HUES48 (cell line): Measurements from ENCODE around the gene LRRC74A.

Source experiments
- H3K27ac ChIP-seq: one replicate; pipeline ENCODE4 v1.7.0; 2013; ENCODE audit warnings: low read depth, low read length, inconsistent platforms
- H3K27me3 ChIP-seq: 2 replicates; pipeline ENCODE4 v1.6.1; 2013; ENCODE audit warnings: mild to moderate bottlenecking, low read length; ENCODE audit not compliant: control insufficient read depth, insufficient read depth
- H3K36me3 ChIP-seq: 2 replicates; pipeline ENCODE4 v1.6.1; 2013; ENCODE audit warnings: low read length; ENCODE audit not compliant: control insufficient read depth, insufficient read depth
- H3K4me1 ChIP-seq: 2 replicates; pipeline ENCODE4 v1.6.1; 2013; ENCODE audit warnings: mild to moderate bottlenecking, low read length; ENCODE audit not compliant: control insufficient read depth, insufficient read depth
- H3K4me3 ChIP-seq: 2 replicates; pipeline ENCODE4 v1.5.1; 2013; ENCODE audit warnings: mild to moderate bottlenecking, low read depth, low read length
- H3K9ac ChIP-seq: 2 replicates; pipeline ENCODE4 v1.6.1; 2013; ENCODE audit warnings: mild to moderate bottlenecking, low read depth, low read length, moderate library complexity
- H3K9me3 ChIP-seq: 2 replicates; pipeline ENCODE4 v1.6.1; 2013; ENCODE audit warnings: low read length; ENCODE audit not compliant: control insufficient read depth, insufficient read depth

LRRC74A gene

DNA sequence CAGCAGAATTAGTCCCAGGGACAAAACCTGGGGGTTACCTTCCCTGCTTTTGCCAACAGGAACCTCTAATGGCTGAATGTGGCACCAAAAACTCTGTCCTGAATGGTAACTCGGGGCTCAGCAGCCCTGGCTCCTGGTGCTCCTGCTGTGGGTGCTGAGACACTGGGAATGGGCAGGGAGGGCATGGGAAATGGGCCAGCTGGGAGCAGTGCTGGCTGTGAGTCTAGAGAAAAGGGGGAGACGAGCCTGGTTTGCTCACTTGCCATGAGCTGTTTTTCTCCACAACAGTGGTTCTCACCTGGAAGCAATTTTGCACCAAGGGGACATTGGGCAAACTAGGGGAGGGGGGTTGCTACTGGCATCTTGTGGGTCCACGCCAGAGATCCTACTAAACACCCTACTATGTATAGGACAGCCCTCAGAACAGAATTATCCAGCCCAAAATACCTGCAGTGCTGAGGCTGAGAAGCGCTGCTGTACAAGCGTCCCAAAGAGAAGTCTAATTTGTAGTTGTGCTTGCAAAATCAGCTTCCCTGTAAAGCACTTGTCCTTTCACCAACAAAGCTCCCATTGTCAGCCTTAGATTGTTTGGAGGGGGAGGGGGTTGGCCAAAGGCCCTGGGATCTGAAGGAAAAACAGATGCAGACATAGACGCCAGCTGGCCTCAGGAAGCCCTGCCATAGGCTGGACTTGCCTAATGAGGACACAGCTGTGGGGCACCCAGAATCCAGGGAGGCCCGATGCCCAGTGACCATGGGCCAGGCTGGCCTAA lies 3.6 kb downstream of the LRRC74A start:
- no peaks in the 10 kb centered on the region for H3K9me3 ChIP-seq
- no peak overlapping the region for H3K9ac ChIP-seq
- H3K4me3 ChIP-seq, result no peak overlapping the region
- no peaks in the 10 kb centered on the region for H3K36me3 ChIP-seq
- peaks cover 21% of the 10 kb centered on the region for H3K4me1 ChIP-seq
- H3K27ac ChIP-seq, result no peak overlapping the region
- no peaks in the 10 kb centered on the region; the same call in 1 of the 2 replicates for H3K27me3 ChIP-seq

GRCh38 chr14:76830556-76830955 lies 4.3 kb downstream of the LRRC74A start:
- Histone ChIP-seq H3K9me3 (no peaks in the 10 kb centered on the region), H3K27me3 (no peaks in the 10 kb centered on the region; the same call in 1 of the 2 replicates), H3K9ac (no peak overlapping the region), H3K4me1 (peaks cover 21% of the 10 kb centered on the region), H3K4me3 (no peak overlapping the region), H3K36me3 (no peaks in the 10 kb centered on the region), H3K27ac (no peak overlapping the region)

DNA sequence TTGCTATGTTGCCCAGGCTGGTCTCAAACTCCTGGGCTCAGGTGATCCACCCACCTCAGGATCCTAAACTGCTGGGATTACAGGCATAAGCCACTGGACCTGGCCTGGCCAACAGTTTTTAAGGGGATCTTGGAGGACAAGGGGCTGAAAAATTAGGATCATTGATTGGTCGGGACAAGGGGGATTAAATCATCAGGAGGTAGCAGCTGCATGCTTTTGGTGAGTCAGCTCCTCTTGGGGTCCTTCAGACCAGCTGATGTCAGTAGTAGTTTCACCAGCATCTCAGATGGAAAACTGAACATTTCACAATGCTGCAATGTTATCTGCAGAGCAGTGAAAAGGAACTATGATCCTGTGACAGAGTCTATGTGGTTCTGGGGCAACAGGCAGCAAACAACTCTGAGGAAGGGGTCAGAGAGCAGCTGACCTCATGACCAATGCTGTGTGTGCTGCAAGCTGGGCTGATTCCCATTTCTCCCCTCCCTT lies 6.3 kb downstream of the LRRC74A start:
- no peak overlapping the region for H3K9ac ChIP-seq
- H3K36me3 ChIP-seq, result no peaks in the 10 kb centered on the region
- no peak overlapping the region for H3K27ac ChIP-seq
- peaks cover 21% of the 10 kb centered on the region for H3K4me1 ChIP-seq
- no peak overlapping the region for H3K4me3 ChIP-seq
- no peaks in the 10 kb centered on the region for H3K9me3 ChIP-seq
- no peaks in the 10 kb centered on the region; the same call in 1 of the 2 replicates for H3K27me3 ChIP-seq

DNA sequence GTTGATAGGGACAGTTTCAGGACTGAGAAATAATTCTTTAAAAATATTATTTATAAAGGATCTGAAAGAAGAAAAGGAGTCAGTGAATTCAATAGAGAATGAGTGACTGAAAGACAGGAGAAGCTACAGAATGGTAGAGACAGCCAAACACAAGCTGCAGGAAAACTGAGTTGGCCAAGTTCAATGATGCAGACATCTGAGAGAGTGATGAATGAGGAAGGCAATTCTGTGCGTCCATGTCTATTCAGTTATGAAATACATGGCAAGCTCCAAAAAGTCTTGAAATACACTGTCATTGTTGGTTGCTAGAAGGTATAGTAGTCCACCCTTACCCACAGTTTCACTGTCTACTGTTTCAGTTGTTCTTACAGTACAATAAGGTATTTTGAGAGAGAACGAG lies 6.8 kb downstream of the LRRC74A start:
- H3K4me3 ChIP-seq, result no peak overlapping the region
- no peak overlapping the region for H3K9ac ChIP-seq
- H3K9me3 ChIP-seq, result no peaks in the 10 kb centered on the region
- no peaks in the 10 kb centered on the region for H3K36me3 ChIP-seq
- no peaks in the 10 kb centered on the region; the same call in 1 of the 2 replicates for H3K27me3 ChIP-seq
- no peak overlapping the region for H3K27ac ChIP-seq
- peaks cover 19% of the 10 kb centered on the region for H3K4me1 ChIP-seq

DNA sequence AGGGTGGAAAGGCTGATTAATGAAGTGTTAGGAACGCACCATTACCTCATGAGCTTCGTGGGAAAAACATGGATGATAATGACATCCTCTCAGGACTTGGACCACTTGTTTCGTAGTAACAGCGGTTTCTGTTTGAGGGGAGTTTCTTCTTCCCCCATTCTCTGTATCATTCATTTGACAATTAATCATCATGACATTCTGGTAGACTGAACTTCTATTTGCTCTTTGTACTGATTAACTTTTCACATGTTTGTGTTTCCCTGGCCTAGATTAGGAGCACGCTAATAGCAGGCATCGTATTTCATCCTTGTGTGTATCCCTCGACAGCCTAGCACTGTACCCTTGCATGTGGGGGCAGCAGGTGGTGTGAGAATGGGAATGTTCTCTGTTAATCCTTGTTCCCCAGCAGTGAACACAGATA lies 8.0 kb downstream of the LRRC74A start:
- no peak overlapping the region for H3K4me3 ChIP-seq
- H3K9me3 ChIP-seq, result no peaks in the 10 kb centered on the region
- H3K27ac ChIP-seq, result no peak overlapping the region
- H3K36me3 ChIP-seq, result no peaks in the 10 kb centered on the region
- H3K27me3 ChIP-seq, result no peaks in the 10 kb centered on the region; the same call in 1 of the 2 replicates
- peaks cover 13% of the 10 kb centered on the region for H3K4me1 ChIP-seq
- H3K9ac ChIP-seq, result no peak overlapping the region

- Histone ChIP-seq H3K4me1 (no peaks in the 10 kb centered on the region), H3K27ac (no peak overlapping the region), H3K27me3 (no peaks in the 10 kb centered on the region), H3K36me3 (no peaks in the 10 kb centered on the region), H3K9ac (no peak overlapping the region), H3K4me3 (no peak overlapping the region), H3K9me3 (no peaks in the 10 kb centered on the region)
These were observed 9.9 kb downstream of the LRRC74A start for GRCh38 chr14:76836029-76836630.

- Histone ChIP-seq H3K36me3 (no peaks in the 10 kb centered on the region), H3K4me1 (no peaks in the 10 kb centered on the region), H3K9me3 (no peaks in the 10 kb centered on the region), H3K9ac (no peak overlapping the region), H3K27ac (no peak overlapping the region), H3K27me3 (no peaks in the 10 kb centered on the region), H3K4me3 (no peak overlapping the region)
These were observed 11.3 kb downstream of the LRRC74A start for GRCh38 chr14:76837524-76837923.

DNA sequence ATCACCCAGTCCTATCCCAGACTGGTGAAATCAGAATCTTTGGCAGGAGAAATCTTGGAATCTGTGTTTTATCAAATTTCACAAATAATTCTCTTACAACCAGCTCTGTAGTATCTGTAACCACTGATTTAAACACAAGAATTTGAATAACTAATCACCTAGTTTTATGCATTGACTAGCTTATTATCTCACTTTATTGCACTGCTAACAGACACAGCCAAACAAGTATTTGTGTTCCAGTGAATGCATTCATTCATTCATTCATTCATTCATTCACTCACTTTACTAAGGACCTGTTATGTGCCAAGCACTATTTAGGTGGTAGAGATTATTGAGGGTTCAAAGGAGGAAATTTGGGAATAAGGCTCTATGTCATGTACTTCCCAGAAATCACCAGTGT lies 16.2 kb downstream of the LRRC74A start:
- Histone ChIP-seq H3K27me3 (no peaks in the 10 kb centered on the region), H3K9me3 (no peaks in the 10 kb centered on the region)

DNA sequence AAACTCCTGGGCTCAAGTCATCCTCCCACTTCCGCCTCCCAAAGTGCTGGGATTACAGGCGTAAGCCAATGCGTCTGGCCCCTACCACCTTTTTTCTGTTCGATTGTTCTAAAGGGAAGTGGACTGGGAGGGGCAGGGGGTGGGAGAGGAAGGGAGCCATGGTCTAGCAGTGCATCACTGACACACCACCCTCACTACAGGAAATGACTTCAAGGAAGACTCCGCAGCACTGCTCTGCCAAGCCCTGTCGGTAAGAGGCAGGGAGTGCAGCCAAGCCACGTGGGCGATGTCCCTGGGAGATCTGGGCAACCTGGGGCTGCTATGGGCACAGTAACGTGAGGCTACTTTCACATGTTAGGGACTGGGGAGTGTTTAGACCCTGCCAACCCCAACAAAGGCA lies 18.0 kb downstream of the LRRC74A start:
- Histone ChIP-seq H3K4me3 (no peak overlapping the region), H3K27me3 (no peaks in the 10 kb centered on the region), H3K9me3 (no peaks in the 10 kb centered on the region), H3K9ac (no peak overlapping the region), H3K36me3 (no peaks in the 10 kb centered on the region), H3K4me1 (no peaks in the 10 kb centered on the region), H3K27ac (no peak overlapping the region)

More for the DNA sequence above, 16.2 kb downstream of the LRRC74A start:
- Histone ChIP-seq H3K4me3 (no peak overlapping the region), H3K4me1 (no peaks in the 10 kb centered on the region), H3K27ac (no peak overlapping the region), H3K36me3 (no peaks in the 10 kb centered on the region), H3K9ac (no peak overlapping the region)

- Histone ChIP-seq H3K9me3 (no peaks in the 10 kb centered on the region), H3K9ac (no peak overlapping the region), H3K27ac (no peak overlapping the region), H3K4me1 (no peaks in the 10 kb centered on the region), H3K4me3 (no peak overlapping the region), H3K36me3 (no peaks in the 10 kb centered on the region), H3K27me3 (no peaks in the 10 kb centered on the region)
These were observed 20.3 kb downstream of the LRRC74A start for GRCh38 chr14:76846331-76847047.

GRCh38 chr14:76848879-76849278 lies 22.7 kb downstream of the LRRC74A start:
- no peak overlapping the region for H3K9ac ChIP-seq
- no peaks in the 10 kb centered on the region for H3K27me3 ChIP-seq
- H3K36me3 ChIP-seq, result no peaks in the 10 kb centered on the region
- H3K9me3 ChIP-seq, result no peaks in the 10 kb centered on the region
- no peak overlapping the region for H3K27ac ChIP-seq
- H3K4me3 ChIP-seq, result no peak overlapping the region
- no peaks in the 10 kb centered on the region for H3K4me1 ChIP-seq
